ENCODE data around the gene ST14. TPM values are rescaled to one million over a fixed set of nuclear protein-coding genes. Genes with fewer than 3 reads are reported as not detected.

The ST14 gene
- total and polyA plus RNA-seq, 10 of the 15 experiments (the other 5 are each of a cell fraction or from before 2014, with no cell fraction given) = 0.02 to 3.9 (median 0.73) TPM; not detected in 2

GRCh38 chr11:130202818-130203689, 43.5 kb downstream of the ST14 start:
- in situ Hi-C loops (cut with MboI) (no loop called here), intact Hi-C loops (cut with micrococcal nuclease; ENCODE audit: unreplicated experiment) (no loop called here)
- WGBS (ENCODE audit: insufficient coverage, insufficient replicate concordance, low lambda C conversion rate, missing lambda C conversion rate) = 37% methylated on average over 25 of the region's 25 CpGs
- ATAC-seq (no peak; the same call in 2 of the 3 replicates), FAIRE-seq (no peak), DNase-seq (ENCODE audit: low read depth, low spot score) (no peak)
- Histone ChIP-seq H3K4me3 (no peak overlapping the region), H3K9ac (ENCODE audit: control insufficient read depth, insufficient read depth, low read length) (no peak overlapping the region), H3K79me2 (ENCODE audit: control insufficient read depth, insufficient read depth, low read length) (no peaks in the 10 kb centered on the region), H3K27ac (ENCODE audit: control insufficient read depth, insufficient read depth) (no peak overlapping the region), H3K4me2 (ENCODE audit: control insufficient read depth, insufficient read depth) (no peak overlapping the region), H3K36me3 (ENCODE audit: control insufficient read depth in 2 of 2, insufficient read depth in 2 of 2, low read length in 1 of 2) (peaks cover 0 to 2% of the 10 kb centered on the region in 2 experiments; a peak in 1 of 4 replicates), H4K20me1 (ENCODE audit: control insufficient read depth, insufficient read depth) (no peaks in the 10 kb centered on the region), H3K4me1 (ENCODE audit: control insufficient read depth, insufficient read depth, low read length) (no peaks in the 10 kb centered on the region), H2AFZ (ENCODE audit: control insufficient read depth, low read depth, low read length) (no peak overlapping the region), H3K27me3 (replicated peaks in 1 of 2; ENCODE audit: control insufficient read depth in 2 of 2, insufficient read depth in 2 of 2, low read length in 1 of 2) (no peaks in the 10 kb centered on the region), H3K9me3 (replicated peaks; ENCODE audit: control insufficient read depth, insufficient read depth, low read length) (no peaks in the 10 kb centered on the region)
- ChIA-PET CTCF (no interaction called here), RAD21 (ENCODE audit: unreplicated experiment) (interaction anchor here (1.2 kb wide), 1 partner anchor 16 kb away, joined by 3 read pairs; no protein-coding TSS in a partner anchor), POLR2A (no interaction called here), SMC1A (ENCODE audit: uncharacterized antibody, unreplicated experiment) (interaction anchor here (0.8 to 1.2 kb wide), 3 partner anchors 71 to 280 kb away, joined by 3 read pairs; no protein-coding TSS in a partner anchor)
- BruUV-seq (replicated peaks) = no TSS peak
- TF ChIP-seq CHD2 (IDR thresholded peaks at IDR 0.05; ENCODE audit: borderline replicate concordance, low read depth, low read length) = no peak

- DNase-seq (ENCODE audit: low read depth, low spot score) = no peak
- no peak for TF ChIP-seq ZBTB11 (CRISPR knock-in tag; IDR thresholded peaks at IDR 0.05)
- no peak for TF ChIP-seq MLLT1 (IDR thresholded peaks at IDR 0.05)
- 71% methylated on average over 27 of the region's 27 CpGs for WGBS (ENCODE audit: insufficient coverage, insufficient replicate concordance, low lambda C conversion rate, missing lambda C conversion rate)
- Histone ChIP-seq H3K27ac (ENCODE audit: control insufficient read depth, insufficient read depth) (no peak overlapping the region), H3K4me1 (ENCODE audit: control insufficient read depth, insufficient read depth, low read length) (no peaks in the 10 kb centered on the region), H3K4me2 (ENCODE audit: control insufficient read depth, insufficient read depth) (no peak overlapping the region), H3K9ac (ENCODE audit: control insufficient read depth, insufficient read depth, low read length) (no peak overlapping the region), H2AFZ (ENCODE audit: control insufficient read depth, low read depth, low read length) (no peak overlapping the region), H4K20me1 (ENCODE audit: control insufficient read depth, insufficient read depth) (no peaks in the 10 kb centered on the region), H3K79me2 (ENCODE audit: control insufficient read depth, insufficient read depth, low read length) (no peaks in the 10 kb centered on the region), H3K27me3 (replicated peaks in 1 of 2; ENCODE audit: control insufficient read depth in 2 of 2, insufficient read depth in 2 of 2, low read length in 1 of 2) (no peaks in the 10 kb centered on the region), H3K9me3 (replicated peaks; ENCODE audit: control insufficient read depth, insufficient read depth, low read length) (no peaks in the 10 kb centered on the region), H3K4me3 (no peak overlapping the region), H3K36me3 (ENCODE audit: control insufficient read depth in 2 of 2, insufficient read depth in 2 of 2, low read length in 1 of 2) (peaks cover 0 to 2% of the 10 kb centered on the region in 2 experiments; a peak in 1 of 4 replicates)
- in situ Hi-C loops (cut with MboI) = no loop called here
- no TSS peak for BruUV-seq (replicated peaks)
- ChIA-PET SMC1A (ENCODE audit: uncharacterized antibody, unreplicated experiment) (interaction anchor here (0.8 to 1.5 kb wide), 2 partner anchors 71 to 200 kb away, joined by 3 read pairs; no protein-coding TSS in a partner anchor), RAD21 (ENCODE audit: unreplicated experiment) (no interaction called here), CTCF (interaction anchor here (0.5 kb wide), 1 partner anchor 799 kb away, joined by 3 read pairs; no protein-coding TSS in a partner anchor), POLR2A (no interaction called here)
- ATAC-seq = no peak
- FAIRE-seq = no peak
- intact Hi-C loops (cut with micrococcal nuclease; ENCODE audit: unreplicated experiment) = no loop called here
Observed at GRCh38 chr11:130203766-130204702, 44.5 kb downstream of the ST14 start.

All from GM12878 (cell line).